GM19438 (cell line): ENCODE measurements around the gene CYTH1.
A peak's percentile ranks its signal among the peaks of the same experiment; 100 is the strongest.

ENCODE experiments used
- ATAC-seq: cut with Tn5 transposase; IDR thresholded peaks from one replicate; pipeline ENCODE4 v1.9.1; 2021; ENCODE audit warnings: low read depth; ENCODE audit not compliant: unreplicated experiment

Gene CYTH1, protein sequence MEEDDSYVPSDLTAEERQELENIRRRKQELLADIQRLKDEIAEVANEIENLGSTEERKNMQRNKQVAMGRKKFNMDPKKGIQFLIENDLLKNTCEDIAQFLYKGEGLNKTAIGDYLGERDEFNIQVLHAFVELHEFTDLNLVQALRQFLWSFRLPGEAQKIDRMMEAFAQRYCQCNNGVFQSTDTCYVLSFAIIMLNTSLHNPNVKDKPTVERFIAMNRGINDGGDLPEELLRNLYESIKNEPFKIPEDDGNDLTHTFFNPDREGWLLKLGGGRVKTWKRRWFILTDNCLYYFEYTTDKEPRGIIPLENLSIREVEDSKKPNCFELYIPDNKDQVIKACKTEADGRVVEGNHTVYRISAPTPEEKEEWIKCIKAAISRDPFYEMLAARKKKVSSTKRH

DNA sequence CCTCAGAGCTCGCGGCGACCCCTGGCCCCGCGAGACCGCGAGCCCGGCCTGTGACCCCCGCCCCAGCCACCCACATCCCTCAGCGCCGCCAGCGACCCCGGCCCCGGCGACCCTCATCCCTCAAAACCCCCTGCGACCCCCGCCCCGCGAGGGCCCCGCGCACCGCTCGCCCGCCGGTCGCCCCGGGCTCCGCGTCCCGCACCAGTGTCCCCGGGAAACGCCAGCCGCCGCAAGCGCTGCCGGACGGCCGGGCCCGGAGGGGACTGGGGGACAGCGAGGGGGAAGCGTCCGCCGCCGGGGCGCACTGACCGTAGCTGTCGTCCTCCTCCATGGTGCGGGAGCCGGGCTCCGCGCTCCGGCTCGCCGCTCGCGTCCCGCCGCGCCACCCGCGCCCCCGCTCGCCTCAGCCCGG lies at the start of gene CYTH1:
Gene CYTH1, minus strand, starts transcription at position 381 of the 412 bp plus-strand sequence. Its CDS starts 50 bp downstream, at position 331.
- ATAC-seq, result peak; percentile 4

DNA sequence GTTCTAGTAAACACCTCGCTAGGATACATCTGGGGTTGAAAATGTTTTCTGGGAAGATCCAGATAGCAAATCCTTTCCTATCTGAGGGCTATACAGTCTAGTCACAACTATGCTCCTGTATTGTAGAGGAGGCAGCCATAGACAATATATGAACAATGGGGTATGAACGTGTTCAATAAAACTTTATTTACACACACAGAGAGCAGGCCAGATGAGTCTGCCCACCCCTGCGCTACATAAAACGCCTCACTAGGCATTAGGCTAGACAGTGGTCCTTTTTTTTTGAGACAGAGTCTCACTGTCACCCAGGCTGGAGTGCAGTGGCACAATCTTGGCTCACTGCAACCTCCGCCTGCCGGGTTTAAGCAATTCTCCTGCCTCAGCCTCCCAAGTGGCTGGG lies 47.4 kb upstream of the CYTH1 start:
- ATAC-seq, result no peak

DNA sequence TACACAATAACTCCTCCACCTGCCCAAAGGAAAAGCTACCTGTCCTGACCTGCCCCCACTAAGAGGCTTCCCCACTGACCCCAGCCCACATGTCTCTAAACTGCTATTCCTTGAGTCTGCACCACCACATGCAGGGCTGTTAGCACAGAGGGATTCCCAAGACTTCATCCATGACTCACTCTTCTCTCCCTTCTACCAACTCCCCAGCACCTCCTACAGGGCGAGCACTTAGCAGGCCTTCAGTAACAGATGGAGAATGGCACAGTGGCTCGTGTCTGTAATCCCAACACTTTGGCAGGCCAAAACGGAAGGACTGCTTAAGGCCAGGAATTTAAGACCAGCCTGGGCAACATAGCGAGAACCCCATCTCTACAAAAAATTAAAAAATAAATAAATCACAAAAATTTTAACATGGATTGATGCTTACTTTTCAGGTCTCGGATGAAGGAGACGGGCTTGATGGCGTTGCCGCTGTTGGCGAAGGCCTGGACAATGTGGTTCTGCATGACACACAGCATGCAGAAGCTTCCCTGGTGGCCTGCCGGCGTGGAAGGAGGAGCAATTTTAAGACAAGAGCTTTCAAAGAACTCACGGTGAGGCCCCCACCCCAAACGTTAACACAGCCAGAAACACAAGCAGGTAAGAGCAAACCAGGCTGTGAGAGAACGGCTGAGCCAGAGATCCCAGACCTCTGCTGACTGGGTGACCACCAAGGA lies 46.6 kb upstream of the CYTH1 start:
- ATAC-seq, result no peak

DNA sequence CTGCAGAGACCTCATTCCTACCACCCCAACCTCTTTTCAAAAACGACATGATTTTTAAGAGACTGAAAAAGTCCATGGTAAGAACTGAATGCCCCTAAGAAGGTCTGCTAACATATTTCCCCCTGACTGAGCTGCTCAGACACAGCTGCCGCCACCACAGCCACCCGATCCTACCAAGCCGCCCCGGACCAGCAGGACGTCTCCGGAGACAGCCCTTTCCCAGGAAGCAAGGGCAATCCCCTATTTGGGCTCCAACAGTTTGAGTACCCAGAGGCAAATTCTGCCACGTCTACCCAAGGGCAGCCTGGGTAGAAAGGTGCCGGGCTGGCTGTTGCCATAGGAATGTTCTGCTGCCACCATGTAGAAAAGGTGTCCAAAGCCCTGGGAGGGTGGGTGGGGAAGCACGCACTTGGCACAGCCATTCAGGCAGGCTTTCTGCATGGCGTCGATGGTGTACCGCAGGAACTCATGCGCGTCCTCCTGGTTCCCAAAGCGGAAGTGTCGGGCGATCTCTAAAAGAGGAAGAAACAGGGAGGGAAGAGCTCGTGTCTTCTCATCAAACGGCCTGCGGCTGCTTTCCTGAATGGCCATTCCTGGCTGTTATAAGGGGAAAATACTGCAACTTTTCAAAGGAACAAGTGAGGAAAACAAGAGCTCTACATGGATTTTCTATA lies 44.9 kb upstream of the CYTH1 start:
- no peak for ATAC-seq

DNA sequence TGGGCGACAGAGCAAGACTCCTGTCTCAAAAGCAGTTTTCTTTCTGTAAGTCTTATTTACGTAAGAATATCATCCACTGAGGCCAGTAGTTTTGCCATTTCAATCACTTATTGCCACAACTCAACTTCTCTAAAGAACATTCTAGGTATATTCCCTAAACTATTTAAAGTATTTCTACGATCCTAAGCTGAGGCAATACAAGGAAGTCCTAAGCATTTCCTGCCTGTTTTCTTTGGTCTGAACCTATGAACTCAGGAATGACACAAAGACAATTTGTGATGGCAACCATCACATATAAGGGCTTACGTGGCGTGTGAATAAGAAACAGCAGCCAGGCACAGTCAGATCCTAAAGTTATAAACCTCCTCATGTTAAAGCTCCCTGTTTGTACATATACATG lies 44.3 kb upstream of the CYTH1 start:
- ATAC-seq, result no peak

DNA sequence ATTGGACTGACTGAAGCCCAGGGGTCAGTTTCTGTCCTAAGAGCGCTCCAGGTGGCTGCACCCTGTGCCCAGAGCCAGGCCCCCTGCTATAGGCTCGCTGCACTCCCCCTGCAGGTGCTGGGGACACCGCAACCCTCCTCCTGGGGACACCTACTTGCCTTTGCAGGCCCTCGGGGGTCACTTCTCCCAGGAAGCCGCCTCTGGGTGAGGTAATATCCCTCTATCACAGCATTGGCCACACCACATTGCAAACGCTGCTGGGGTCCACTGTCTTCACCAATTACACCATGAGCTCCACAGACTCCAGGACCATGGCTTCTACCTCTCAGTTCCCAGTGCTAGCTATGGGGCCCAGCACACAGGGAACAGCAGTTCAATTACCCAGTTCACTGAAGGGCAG lies 43.6 kb upstream of the CYTH1 start:
- ATAC-seq, result no peak

DNA sequence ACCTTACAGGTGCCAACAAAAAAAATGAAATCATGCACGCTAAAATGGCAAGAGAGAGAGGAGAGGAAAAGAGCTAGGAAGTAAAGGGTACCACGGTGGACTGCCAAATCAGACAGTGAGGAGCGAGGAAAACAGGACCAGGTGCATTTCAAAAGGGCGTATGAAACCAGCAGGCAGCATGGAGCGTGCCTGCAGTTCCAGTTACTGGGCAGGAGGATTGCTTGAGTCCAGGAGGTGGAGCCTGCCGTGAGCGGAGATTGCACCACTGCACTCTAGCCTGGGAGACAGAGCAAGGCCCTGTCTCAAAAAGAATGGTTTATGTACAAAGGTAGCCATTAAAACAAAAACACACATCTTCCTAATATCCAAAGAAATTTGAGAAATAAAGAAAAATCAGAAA lies 42.2 kb upstream of the CYTH1 start:
- ATAC-seq, result no peak

DNA sequence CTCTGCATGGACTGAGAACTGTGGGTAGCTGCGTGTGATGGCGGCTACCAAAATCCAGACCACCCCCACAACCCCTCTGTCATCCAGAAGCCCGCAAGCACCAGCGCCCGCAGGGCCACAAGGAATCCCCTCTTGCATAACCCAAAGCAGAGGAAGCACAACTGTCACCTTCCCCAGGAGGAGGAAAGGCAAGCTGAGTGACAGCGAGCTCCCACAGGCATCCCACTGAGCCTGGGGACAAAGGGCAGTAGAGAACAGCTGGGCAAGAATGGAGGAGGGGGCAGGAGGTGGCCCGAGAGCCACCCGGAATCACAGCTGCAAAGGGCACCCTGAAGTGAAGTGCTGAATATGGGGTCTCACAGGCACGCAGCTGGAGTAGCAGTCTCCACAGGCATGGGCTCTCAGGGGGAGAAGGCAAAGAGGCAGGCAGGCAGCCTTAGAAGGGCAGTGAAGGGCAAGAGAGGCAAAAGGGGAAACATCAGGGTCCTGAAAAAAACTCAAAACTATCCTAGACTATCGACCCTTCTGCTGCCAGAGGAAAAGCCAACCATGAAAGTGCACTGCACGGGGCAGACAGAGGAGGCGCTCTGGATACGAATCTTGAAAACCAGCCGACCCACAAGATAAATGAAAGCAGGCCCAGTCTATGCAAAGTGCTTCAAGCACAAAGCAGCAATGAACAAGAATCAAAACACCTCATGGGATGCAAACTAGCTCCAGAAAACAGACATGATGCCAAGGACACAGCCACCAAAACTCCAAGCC lies 41.4 kb upstream of the CYTH1 start:
- ATAC-seq, result no peak

DNA sequence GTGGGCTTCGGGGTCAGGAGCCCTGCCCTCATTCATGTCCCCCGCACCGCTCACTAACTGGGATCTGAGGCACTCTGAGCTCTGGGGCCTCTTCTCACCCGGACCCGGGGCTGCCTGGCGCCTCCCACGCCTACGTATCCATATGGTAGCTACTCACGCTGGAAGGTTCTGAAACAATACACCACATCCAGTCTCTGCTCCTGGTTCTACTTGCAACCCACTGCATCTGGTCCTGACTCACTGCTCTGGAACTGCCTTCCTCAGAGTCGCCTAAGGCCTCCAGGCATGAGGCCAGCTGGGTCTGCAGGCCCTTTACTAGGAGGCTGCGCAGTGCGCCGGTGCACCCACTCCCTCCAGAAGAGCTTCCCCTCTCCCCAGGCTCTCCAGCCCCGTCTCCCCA lies 40.5 kb upstream of the CYTH1 start:
- no peak for ATAC-seq

DNA sequence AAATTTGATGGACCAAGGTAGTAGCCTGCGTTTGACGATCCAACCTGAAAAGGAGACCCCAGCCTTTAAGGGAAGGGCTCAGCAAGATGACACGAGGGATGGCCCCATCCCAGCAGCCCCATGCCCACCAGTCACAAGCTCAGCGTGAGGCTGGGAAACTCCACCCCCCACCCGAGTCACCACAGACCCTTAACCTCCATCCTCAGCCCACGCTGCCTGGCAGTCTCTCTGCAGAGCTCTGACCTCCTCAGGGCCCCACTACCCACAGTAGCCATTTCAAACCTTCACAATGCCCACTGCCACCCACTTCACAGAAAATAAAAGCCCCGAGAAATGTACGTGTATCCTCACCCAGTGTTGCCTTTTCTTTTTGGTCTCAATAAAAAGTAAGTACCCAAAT lies 39.9 kb upstream of the CYTH1 start:
- ATAC-seq, result no peak

DNA sequence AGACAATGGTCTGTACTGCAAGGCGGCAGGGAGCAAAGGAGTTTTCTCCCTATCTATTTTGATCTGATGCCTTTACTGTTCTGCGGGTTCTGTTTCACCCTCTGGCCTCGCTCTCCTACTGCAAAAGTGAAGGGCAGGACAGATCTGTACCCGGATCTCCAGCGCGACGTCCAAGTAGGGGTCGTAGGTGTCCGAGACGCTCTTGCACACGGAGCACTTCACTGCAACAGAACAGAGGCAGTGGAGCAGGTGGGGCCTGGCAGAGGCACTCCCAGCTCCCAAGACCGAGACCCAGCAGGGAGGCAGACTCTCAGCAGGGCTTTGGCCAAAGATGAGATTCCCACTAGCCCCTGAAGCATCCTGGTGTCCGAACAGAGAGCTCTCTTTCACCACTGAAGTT lies 38.8 kb upstream of the CYTH1 start:
- no peak for ATAC-seq

DNA sequence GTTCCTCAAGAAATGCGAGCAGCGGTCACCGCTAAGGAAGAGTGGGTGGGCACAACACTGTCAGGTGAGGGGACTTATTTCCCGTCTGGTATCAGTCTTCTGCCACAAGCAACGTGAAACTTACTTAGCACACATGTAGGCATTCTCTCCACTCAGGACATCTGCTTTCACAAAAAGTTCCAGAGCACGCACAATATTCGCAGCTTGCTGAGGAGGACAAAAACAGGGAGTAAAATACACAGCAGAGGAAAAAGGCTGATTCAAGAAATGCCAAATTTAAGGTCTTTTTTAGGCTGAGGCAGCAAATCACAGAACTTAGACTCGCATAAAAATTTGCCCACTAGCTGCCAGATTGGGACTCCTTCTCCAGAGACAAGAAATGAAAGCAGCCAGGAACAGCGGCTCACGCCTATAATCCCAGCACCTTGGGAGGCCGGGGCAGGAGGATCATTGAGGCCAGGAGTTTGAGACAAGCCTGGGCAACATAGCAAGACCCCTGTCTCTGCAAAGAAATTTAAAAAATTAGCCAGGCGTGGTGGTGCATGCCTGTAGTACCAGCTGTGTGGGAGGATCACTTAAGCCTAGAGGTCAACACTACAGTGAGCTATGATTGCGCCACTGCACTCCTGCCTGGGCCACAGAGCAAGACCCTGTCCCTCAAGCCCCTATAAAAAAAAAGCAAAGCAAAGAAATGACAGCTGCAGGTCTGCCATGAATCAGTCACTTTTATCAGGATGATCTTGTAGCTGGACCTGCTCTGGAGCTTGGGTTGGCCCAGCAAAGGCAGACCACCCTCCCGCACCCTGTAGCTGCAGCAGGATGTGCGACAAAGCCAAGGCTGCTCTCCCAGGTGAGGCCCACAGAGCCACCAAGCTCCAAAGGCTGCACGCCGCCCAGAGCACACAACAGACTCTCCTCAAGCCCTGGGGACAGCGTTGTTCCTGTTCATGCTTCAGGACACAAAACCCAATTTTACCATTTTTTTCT lies 38.0 kb upstream of the CYTH1 start:
- ATAC-seq, result no peak

DNA sequence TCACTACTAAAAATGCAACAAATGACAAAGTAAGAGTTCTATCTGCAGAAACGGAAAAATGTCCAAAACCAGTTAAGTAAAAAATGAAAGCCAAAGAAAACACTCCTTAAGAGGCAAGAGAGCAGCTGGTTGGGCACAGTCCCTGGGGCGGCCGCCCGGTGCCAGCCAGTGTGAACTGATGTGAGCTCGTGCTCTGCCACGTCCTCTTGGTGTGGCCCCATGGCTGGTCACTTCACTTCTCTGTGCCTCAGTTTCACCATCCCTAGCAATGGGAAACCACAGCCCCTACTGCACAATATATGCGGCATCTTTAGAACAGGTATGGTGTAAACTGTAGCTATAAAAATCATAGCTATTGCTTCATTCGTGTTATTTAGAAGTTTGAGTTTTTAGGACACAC lies 37.3 kb upstream of the CYTH1 start:
- no peak for ATAC-seq

DNA sequence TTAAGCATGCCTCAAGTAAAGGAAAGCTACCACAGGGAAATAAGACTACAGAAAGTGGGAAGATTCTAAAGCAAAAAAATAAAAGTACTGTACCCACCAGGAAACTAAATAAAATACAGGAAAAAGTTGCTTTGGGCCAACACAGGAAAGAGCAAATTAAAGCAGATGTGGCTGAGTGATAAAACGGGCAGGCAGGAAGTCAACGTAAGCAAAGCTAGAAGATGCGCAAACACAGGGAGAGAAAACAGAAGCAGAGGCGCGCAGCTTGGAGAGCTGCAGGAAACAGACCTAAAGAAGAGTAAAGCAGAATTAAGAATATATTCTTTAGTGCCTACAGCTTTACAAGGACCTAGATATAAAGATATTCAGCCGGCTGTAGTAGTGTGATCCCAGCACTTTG lies 36.9 kb upstream of the CYTH1 start:
- no peak for ATAC-seq

DNA sequence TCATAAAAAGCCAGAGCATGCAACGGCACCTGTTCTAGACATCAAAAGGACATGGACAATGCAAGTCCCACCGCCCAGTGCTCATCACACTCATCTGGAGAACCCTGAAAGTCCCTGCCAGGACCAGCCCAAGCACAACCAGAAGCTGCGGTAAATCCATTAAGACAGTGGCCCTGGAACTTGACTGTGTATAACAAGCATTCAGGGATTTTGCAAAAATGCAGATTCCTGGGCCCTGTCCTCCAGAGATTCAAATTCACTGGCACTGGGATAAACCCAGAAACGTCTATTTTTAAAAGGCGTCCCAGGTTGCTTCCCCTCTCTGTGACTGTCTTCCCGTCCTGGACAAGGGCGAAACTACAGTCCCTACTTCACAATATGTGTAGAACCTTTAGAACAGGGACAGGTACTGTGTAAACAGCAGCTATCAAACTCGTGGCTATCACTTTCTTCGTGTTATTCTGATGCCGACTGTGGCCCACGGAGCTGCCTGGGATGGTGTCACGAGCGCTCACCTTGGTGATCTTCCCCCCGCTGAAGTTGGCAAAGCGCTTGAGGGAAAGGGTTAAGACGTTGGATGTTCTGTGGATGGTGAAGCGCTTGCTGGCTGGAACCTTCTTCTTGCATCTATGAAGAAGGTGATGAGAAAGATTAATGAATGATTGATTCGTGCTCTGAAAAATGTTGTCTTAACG lies 36.2 kb upstream of the CYTH1 start:
- ATAC-seq, result no peak

DNA sequence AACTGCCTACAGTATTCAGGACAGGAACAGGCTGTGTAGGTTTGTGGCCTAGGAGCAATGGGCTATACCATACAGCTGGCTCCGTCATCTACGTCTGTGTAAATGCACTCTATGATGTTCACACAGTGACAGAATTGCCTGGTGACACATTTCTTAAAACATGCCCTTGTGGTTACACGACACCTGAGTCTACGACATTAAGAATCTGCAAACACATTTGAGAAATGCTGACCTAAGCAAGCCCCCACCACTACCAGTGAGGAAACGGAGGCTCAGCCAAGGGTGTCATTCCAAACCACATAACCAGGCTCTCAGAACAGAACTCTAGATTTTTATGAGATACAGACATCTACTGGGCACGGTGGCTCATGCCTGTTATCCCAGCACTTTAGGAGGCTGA lies 35.0 kb upstream of the CYTH1 start:
- no peak for ATAC-seq

DNA sequence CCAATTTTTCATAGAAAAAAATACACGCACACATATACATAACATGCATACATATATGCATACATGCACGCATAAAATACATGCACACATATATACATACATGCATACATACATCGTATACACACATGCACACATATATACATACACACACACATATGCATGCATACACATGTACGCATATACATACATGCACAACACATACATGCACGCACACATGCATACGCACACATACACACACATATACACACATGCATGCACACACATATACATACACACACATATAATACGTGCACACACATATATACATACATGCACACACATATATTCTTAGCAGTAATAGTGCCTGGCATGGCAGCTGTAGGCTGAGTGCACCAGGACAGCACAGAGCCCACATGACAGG lies 33.6 kb upstream of the CYTH1 start:
- no peak for ATAC-seq

DNA sequence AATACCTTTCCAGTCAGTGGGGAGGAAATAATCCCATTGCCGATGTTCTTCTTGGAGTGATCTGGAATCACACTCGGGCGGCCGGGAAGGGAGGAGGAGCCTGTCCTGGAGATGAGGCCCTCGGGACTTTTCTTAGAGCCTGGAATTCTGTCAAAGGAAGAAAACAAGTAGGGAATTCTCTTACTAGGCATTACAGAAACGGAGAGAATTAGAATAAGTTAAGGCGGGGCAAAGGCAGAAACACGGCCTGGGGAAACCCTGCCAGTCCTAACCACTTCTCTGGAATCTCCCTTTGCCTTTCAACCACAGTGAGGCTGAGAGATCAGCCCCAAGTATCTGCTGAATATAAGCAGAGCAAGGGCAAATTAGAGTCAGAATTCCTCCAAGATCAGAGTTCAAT lies 30.8 kb upstream of the CYTH1 start:
- no peak for ATAC-seq

DNA sequence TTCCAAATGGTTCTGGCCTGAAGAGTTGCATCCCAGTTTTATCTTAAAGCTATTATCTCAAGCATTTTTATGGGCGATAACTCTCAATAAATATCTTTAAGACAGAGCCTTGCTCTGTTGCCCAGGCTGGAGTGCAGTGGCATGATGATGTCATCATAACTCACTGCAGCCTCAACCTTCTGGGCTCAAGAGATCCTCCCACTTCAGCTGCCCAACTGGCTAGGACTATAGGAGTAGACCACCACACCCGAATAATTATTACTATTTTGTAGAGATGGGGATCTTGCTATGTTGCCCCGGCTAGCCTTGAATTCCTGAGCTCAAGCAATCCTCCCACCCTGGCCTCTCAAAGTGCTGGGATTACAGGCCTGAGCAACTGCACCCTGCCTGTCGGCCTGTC lies 26.1 kb upstream of the CYTH1 start:
- no peak for ATAC-seq
